CD4-positive, alpha-beta T cell treated with Interleukin-1 beta for 1 hour (primary cell): Measurements from ENCODE around the gene ABL1.

Experiments used
- DNase-seq, 2 donors: peaks; one replicate each; pipeline ENCODE4 v3.0.0-alpha.2; 2020 to 2022

Gene ABL1

DNA sequence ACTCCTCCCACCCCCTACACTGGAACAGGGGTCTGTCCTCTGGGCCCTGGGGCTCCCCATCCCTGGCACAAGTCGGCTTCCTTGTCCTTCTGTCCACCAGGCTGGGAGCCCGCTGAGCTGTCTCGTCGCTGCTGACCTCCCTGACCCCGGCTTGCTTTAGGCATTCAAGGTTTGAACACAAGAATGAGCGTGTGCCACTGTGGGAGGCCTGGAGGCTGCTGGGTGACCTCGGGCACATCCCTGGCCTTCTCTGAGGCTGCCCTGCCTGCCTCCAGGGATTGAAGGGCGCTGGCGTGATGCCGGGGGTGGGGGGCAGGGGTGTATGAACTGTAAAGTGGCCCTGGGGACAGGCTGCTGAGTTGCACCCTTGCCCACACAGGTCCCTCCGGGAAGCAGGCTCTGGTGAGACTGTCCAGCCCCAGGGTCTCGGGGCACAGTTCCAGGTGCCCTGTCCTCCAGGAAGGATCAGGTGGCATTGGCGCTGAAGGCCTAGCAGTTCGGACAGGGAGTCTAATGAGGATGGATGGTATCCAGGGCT lies 85.8 kb downstream of the ABL1 start:
- no peak for DNase-seq

DNA sequence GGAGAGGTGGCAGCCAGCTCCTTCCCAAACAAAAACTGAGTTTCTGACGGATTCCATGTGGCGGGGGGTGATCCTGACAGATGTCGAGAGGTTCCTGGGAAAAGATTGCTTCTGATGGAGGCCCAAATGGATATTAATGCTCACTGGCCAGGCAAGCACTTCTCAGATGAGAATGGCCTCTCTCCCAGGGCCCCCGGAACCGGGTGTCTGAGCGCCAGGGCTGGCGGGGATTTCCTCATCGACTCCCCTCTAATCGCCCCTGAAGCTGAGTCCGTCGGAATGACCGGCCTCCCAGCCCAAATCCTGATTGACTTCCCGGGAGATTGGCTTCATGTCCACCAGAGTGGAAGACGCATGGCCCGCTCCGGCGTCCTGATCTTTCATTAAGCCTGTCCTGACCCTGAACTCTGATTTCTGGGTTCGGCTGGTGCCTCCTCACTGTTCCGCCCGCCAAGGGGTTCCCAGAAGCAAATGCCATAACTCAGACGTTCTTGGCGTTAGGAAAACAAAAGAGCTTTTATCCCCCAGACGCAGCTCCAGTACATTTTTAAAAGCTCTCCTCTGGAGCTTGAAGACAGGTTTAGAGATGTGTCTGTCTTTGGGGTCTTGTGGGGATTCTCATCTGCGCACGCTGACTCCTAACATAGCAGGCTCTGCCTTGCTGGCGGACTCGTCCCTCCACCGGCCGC lies 86.4 kb downstream of the ABL1 start:
- DNase-seq = no peak

- DNase-seq = no peak
These were observed 87.2 kb downstream of the ABL1 start for GRCh38 chr9:130921989-130922892.

DNA sequence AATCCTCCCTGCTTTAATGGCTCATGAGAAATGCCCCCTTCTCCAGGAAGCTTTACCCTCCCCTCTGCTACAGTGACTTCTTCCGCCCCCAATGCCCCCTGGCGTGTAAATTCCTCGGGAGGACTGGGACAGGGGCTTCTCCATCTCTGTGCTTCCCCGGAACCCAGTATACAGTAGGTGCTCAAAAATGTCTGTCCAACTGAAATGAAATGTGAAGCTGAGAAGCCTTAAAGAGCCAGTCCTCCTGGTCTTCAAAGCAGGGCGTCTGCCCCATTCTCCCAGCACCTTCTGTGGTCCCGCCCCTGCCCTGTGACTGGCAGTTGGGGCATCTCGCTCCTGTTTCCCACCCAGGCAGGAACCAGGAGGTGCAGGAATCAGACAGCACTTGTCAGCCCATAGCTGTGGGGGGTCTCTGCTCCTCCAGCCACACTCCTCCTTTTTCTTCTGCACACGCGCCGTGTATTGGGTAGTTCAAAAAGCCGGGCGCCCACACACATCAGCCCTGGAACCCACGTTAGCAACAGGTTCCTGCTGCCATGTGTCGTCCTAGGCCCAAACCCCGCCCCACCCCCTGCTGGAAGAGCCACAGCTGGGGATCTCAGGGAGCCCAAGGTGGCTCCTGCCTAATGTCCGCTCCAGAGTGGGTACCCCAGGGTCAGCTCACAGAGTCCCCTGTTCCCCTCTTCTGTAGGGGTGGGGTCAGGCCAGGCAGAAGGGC lies 88.0 kb downstream of the ABL1 start:
- no peak for DNase-seq

- DNase-seq = no peak
These were observed 88.8 kb downstream of the ABL1 start for GRCh38 chr9:130923611-130924447.

- DNase-seq = no peak
These were observed 89.4 kb downstream of the ABL1 start for GRCh38 chr9:130924448-130924788.

DNA sequence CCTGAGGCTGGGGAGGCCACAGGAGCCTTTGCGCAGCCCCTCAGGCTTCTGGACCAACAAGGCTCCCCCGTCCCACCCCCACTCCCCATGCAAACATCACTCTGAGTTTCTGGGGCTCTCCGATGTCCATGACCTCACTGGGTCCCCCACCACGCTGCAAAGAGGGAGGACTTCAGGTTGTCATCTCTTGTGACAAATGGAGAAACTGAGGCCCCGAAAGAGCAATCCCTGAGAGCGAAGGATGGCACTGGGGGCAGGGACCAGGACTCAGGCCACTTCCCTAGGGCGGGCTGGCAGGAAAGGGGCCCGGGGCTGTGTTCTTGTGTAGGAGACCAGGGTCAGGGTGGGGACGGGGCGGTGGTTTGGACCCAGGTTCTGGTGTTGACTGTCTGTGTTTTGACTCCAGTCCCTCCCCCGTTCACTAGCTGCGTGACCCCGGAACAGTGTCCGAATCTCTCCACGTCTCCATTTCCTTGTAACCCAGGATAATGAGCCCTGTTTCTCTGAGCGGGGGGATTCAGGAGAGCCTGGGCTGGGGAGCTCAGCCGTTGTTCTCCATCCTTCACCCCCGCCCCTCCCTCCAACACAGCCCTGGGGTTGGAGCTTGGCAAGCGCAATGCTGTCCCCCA lies 90.1 kb downstream of the ABL1 start:
- no peak for DNase-seq

- DNase-seq = no peak
These were observed 92.3 kb downstream of the ABL1 start for GRCh38 chr9:130927338-130927737.

DNA sequence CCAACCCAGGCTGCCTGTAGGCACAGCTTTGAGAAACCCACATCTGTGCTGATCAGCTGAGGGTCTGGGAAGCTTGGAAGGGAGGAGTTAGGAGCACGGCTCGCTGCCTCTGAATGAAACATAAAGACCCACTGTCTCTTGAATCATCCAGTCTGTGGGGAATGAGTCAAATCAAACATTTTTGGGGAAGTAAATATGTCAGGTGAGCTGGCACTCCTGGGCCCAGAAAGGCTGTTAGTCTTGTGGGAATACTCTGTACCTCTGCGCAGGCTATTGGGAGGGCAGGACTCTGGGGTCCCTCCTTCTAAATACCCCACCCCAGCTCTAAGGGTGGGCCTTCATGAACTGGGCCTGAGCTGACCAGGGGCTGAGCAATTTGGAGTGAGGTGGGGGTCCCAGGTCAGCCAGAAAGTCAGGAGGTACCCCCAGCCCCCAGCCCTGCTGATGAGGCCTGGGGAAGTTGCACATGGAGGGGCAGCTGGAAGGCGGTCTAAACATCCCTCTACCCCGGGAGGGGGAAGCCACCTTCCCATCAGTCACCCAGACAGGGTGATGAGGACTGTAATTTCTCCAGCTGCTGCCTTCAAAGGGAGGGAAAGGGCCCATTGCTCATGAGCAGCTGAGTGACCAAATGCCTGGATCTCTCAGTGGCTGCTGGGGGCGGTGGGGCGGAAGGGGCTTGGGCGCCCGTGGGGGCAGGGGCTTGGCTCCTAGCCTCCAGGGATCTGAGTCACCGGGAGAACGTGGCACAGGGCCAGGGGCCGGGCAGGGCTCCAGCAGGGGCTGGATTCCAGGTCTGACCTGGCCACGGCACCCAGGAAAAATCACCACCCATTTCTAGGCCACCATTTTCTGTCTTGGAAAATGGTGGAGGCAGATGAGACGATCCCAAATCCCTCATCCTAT lies 93.2 kb downstream of the ABL1 start:
- DNase-seq = no peak

- DNase-seq = no peak
These were observed 94.6 kb downstream of the ABL1 start for GRCh38 chr9:130929571-130930038.

DNA sequence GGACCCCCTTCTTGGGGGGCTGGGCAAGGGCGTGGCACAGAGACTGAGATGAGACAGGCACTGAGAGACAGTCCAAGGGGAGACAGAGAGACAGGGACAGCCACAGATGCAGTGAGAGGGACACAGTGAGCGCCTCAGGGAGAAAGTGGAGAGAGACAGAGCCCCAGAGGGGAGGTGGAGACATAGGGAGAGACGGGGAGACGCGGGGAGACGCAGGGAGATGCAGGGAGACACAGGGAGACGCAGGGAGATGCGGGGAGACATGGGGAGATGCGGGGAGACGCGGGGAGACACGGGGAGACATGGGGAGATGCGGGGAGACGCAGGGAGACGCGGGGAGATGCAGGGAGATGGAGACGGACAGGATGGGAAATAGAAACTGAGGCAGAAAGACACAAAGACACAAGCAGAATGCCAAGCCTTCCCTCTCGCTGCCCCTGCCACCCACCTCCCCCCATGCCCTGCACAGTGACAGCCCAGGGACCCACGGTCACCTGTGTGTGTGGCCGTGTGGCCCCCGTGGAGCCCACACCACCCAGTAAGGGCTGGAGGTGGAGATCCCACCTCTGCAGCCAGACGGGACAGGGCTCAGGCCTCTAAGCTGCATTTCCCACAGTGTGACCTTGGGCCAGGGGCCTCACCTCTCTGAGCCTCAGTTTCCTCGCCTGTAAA lies 95.2 kb downstream of the ABL1 start:
- no peak for DNase-seq

DNA sequence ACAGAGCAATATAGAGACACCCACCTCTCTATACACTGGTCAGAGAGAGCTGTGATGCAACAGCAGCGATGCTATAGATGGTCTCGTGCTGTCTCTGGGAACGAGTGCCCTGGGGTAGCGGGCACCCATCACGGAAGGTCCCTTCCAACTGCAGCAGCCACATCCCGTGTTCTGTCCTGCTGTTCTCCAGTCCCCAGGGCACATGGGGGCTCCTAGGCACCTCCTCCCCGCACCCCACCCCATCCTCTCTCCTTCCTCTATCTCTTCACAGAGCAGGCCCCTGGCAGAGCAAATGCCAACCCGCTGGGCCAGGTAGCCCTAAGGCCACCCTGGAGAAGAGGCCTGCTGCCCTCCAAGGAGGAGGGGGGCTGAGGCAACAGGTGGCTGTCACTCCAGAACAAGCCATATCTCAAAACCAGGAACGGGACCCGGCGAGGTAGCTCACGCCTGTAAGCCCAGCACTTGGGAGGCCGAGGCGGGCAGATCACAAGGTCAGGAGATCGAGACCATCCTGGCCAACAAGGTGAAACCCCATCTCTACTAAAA lies 95.8 kb downstream of the ABL1 start:
- DNase-seq = no peak

DNA sequence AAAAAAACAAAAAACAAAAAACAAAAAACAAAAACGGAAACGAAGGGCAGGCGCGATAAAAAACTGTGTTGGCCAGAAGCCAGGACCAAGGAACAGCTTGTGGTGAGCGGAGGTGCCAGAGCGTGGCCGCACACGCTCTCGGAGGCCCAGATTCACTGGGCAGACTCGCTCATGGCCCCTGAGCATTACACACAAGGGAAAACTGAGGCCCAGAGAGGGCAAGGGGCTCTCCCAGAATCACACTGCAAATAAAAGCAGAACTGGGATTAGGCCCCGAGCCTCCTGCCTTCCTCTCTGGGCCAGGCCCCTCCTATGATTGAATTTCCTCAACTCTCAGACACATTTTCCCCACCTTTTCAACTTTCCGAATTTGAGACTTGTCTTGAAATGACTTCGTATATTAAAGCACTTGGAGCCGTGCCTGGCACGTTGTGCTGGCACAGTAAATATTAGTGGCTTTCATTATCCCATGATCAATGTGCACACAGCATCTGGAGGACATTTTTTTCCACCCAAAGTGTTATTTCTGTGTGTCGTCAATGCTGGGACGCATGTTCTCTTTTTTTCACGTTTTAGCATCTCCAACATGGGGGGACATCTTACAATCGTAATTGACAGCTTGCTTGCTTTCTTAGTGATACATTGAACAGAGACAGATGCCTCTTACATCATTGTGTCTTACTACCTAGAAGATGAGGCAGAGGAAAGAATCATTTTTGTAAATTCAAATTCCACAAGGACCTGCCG lies 96.6 kb downstream of the ABL1 start:
- DNase-seq = no peak

DNA sequence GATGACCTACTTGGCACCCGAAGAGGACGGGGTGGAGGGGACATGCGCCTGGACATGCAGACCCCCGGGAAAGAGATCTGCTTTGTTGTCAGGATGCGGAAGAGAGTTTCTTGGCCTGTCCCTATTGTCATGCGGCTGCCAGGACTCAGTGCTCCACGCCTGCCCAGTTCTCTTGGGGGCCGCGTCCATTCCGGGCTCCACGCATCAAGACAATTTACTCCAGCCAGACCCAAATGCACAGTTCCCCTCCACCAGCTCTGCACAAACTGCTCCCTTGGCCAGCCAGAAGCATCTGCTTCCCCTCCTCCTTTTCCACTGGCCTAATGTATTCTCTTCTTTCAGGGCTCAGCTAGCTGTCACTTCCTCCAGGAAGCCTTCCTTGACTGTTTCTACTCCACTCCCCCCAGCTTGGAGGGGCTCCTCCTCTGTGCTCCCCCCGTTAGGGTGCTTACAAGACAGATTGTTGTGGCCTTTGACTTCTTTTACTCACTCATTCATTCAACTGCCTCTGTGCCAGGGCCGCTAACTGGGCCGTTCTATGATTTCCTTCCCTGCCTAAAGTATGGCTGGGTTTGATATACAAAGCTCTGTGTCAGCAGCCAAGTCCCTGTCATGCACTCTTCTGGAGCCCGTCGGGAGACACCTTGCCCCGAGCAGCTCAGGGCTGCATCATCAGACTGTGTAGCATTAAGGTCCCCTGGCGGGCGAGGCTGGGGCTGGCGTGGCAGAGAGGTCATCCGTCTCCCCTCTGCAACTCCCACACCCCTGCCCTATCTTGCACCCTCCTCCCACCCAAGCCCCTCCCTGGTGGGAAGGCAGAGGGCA lies 97.4 kb downstream of the ABL1 start:
- DNase-seq = no peak

DNA sequence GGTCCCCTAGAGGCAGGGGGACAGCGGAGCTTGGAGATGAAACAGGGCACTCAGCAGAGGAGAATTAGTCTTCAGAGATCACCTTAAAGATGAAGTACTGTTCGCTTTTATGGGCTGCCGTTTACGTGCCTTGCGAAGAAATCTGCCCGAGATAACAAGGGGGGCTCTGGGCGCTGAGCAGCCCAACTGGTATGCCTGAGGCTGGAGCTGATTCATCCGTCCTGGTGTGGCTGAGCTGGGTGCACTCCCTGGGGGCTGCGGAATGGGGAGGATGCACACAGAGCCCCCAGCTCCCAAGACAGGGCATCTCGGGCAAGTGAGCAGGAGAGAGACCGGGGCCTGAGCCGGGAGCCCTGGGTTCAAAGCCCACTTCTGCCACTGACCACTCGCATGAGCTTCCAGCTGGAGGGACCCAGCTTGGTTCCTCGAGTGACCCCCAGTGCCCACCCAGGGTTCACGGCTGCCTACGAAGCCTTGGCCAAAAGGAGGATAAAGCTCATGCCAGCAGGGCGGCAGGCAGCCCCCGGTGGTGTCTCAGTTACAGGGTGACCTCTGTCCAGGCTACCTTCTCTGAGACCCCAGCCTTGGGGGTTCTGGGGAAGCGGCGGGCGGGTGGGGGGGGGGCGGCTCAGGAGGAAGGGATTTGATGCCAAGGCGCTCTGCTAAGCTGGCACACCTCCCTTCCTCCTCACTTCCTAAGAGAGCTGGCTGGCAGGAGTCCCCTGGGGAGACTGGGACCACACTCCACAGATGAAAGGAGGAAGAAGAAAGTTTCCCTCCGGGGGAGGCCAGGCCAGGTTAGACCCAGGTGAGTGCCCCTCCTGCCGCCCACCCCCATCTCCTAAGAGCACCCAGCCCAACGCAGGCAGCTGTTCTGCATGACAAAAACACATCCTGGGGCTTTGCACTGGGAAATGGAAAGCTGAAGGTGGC lies 98.3 kb downstream of the ABL1 start:
- DNase-seq = no peak

DNA sequence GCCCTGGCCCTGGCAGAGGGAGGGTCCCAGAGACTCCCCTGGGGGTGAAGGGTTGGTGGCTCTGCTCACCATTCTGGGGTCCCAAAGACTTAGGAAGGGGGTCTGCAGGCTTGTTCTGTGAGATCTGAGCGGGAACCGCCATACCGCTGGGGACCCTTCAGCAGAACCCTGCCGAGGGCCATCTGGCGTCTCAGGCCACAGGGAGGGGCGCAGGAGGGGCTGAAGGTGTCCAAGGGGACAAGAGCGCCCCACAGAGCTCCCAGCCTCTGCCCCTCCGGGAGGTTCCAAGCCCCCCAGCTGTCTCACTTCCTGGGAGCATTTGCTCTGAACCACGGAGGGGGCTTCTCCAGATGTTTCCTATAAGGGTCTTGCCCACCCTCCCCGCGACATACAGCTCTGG lies 99.2 kb downstream of the ABL1 start:
- no peak for DNase-seq
